Ascending aorta (tissue), 2 donors: ENCODE measurements around the gene HMCN2. TPM values are rescaled to one million over a fixed set of nuclear protein-coding genes. Genes with fewer than 3 reads are reported as not detected.

Source experiments
- DNase-seq, 2 donors: peaks; one replicate each; pipeline ENCODE4 v3.0.0-alpha.2; 2019; ENCODE audit warnings: low spot score in 2 of 2
- H3K27ac ChIP-seq, 2 donors: fragments of 200-600 bp; sonication (generic); one replicate each; pipeline ENCODE4 v1.5.1; 2016 to 2017; ENCODE audit warnings: mild to moderate bottlenecking in 1 of 2
- H3K27me3 ChIP-seq: fragments of 200-600 bp; sonication (generic); one replicate; pipeline ENCODE4 v1.5.1; 2017
- H3K36me3 ChIP-seq, 2 donors: fragments of 200-600 bp; sonication (generic); one replicate each; pipeline ENCODE4 v1.5.1; 2016
- H3K4me1 ChIP-seq, 2 donors: fragments of 200-600 bp; sonication (generic); one replicate each; pipeline ENCODE4 v1.5.1; 2016 to 2017; ENCODE audit warnings: mild to moderate bottlenecking in 1 of 2
- H3K4me3 ChIP-seq, 2 donors: fragments of 200-600 bp; sonication (generic); one replicate each; pipeline ENCODE4 v1.5.1; 2016 to 2017; ENCODE audit warnings: mild to moderate bottlenecking in 1 of 2
- H3K9me3 ChIP-seq, 2 donors: fragments of 200-600 bp; sonication (generic); one replicate each; pipeline ENCODE4 v1.5.1; 2016
- intact Hi-C: fragments of 100-400 bp; cut with DNase I; formaldehyde crosslinking; loops from one replicate; pipeline ENCODE4 v1.15.1; 2023
- total RNA-seq: library from RNA; depleted of rRNA; stranded (reverse); fragments of >200 nt; gene quantifications from one replicate; pipeline ENCODE4 v1.1.0, GENCODE V29; 2016
- TF ChIP-seq, protein P1 (sequence below), 3 experiments: fragments of 200-600 bp in 2 of 3; fragments of 450-650 bp in 1 of 3; sonication (generic) in 2 of 3; IDR thresholded peaks; one replicate each; pipeline ENCODE4 v1.5.1; 2016 to 2019; ENCODE audit warnings: antibody characterized with exemption in 3 of 3, mild to moderate bottlenecking in 1 of 3, moderate library complexity in 1 of 3

HMCN2 gene
- total RNA-seq, 1 donor from 2014 or later, result 7.5 TPM

DNA sequence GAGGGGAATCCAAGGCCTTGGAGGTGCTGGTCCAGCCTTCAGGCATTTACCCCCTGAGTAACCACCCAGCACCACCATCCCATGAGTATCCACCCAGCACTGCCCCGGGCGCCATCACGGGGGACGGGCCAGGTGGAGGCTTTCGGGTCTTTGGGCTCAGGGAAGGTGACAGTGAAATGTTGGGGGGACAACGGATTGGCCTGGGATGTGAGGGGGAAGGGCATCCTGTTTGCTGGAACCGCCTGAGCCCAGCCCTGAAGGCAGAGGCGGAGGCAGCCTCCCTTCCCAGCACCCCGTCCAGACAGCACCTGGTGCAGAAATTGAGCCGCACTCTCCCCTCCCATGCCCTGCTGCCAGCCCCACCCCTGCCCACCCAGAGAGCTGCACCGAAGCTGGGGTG, 196.2 kb downstream of the HMCN2 start:
- Histone ChIP-seq H3K27ac (no peak overlapping the region), H3K4me1 (no peaks in the 10 kb centered on the region), H3K27me3 (no peaks in the 10 kb centered on the region), H3K4me3 (no peak overlapping the region), H3K36me3 (peaks cover 7 to 41% of the 10 kb centered on the region in 2 donors), H3K9me3 (no peaks in the 10 kb centered on the region)
- intact Hi-C loops, result loop anchor here (1.0 kb wide), 1 partner anchor 221 kb away; no protein-coding TSS in a partner anchor
- no peak for DNase-seq
- TF ChIP-seq, protein P1, sequence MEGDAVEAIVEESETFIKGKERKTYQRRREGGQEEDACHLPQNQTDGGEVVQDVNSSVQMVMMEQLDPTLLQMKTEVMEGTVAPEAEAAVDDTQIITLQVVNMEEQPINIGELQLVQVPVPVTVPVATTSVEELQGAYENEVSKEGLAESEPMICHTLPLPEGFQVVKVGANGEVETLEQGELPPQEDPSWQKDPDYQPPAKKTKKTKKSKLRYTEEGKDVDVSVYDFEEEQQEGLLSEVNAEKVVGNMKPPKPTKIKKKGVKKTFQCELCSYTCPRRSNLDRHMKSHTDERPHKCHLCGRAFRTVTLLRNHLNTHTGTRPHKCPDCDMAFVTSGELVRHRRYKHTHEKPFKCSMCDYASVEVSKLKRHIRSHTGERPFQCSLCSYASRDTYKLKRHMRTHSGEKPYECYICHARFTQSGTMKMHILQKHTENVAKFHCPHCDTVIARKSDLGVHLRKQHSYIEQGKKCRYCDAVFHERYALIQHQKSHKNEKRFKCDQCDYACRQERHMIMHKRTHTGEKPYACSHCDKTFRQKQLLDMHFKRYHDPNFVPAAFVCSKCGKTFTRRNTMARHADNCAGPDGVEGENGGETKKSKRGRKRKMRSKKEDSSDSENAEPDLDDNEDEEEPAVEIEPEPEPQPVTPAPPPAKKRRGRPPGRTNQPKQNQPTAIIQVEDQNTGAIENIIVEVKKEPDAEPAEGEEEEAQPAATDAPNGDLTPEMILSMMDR (IDR thresholded peaks at IDR 0.05), result no peak

DNA sequence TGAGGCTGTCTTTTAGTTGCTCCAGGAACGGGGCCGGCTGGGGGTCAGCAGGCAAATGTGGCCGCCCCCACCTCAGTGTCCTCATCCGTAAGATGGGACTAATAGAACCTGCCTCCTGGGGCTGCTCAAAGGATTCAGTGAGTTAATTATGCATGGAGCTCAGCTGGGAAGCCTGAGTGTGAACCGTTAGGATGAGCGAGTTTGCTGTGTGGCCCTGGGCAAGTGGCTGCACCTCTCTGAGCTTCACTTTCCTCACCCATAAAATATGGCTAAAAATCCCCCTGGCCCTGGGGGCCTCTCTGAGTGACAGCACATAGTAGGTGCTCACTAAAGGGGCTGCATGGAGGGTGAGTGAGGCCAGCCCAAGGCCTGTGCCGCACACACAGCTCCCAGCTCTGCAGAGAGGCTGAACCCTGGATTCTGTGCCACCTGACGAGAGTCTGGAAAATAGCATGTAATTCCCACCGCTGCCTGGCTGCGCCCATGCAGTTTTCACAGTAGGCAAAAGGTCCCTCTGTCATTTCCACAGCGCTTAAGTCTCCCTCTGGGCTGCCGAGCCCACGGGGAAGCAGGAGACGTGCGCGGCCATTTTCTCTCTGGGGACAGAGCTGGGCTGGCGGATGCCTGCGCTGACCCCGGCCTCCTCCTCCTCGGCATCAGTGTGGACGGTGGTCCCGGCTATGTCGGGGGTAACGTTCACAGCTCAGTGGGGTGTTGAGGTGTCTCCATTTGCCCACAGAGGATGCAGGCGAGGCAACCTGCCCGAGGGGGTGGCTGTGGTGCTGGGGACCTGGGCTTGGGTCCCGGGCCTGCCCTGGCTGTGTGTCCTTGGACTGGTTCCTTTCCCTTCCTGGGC, 197.4 kb downstream of the HMCN2 start:
- Histone ChIP-seq H3K4me1 (no peaks in the 10 kb centered on the region), H3K27ac (no peak overlapping the region), H3K4me3 (no peak overlapping the region), H3K27me3 (no peaks in the 10 kb centered on the region), H3K9me3 (no peaks in the 10 kb centered on the region), H3K36me3 (peaks cover 7 to 47% of the 10 kb centered on the region in 2 donors)
- TF ChIP-seq, protein P1 (IDR thresholded peaks at IDR 0.05), result no peak
- intact Hi-C loops, result no loop called here
- DNase-seq, result no peak

DNA sequence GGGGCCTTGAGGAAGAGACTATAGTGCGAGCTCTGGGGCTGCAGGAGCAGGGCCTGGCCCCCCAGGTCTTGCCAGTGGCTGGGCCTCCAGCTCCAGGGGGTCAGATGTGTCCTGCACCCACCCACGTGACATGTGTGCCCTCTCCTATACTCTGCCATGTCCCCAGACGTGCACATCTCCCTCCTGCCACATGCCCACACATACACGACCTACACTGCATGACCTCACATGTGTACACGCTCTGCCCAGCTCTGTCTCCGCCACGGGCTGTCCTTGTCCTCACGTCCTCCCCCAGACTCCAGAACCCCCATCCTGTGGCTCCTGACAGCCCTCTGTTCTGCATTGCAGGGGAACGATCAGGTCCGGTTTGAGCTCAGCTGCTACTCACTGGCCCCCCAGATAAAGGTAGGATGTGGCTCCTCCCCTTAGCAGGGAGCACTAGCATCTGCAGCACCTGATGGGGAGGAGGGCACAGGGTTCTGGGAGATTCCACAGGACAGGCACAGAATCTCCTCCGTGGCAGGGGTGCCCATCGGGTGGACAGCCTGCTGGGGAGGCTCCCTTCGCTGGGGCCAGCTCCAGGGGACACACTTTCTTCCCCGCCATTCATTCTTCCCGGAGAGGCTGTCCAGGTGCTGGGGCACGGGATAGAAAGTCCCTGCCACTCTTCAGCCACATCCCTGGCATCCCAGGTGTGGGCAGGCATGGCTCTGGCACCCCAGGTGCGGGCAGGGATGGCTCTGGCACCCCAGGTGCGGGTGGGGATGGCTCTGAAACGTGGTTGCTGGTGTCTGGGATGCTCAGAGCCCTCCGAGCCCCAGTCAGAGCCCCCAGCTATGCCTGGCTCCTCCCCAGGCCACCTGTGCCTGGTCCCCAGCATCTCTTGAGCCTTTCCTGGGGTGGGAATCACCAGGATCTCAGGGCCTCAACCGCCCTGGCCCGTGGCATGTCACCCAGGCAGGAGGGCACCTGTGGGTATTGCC, 198.5 kb downstream of the HMCN2 start:
- no peak overlapping the region for H3K4me3 ChIP-seq
- TF ChIP-seq, protein P1 (IDR thresholded peaks at IDR 0.05), result no peak
- no peaks in the 10 kb centered on the region for H3K4me1 ChIP-seq
- no peak overlapping the region for H3K27ac ChIP-seq
- no peaks in the 10 kb centered on the region for H3K9me3 ChIP-seq
- peaks cover 7 to 39% of the 10 kb centered on the region in 2 donors for H3K36me3 ChIP-seq
- intact Hi-C loops, result no loop called here
- no peaks in the 10 kb centered on the region for H3K27me3 ChIP-seq
- DNase-seq, result no peak

DNA sequence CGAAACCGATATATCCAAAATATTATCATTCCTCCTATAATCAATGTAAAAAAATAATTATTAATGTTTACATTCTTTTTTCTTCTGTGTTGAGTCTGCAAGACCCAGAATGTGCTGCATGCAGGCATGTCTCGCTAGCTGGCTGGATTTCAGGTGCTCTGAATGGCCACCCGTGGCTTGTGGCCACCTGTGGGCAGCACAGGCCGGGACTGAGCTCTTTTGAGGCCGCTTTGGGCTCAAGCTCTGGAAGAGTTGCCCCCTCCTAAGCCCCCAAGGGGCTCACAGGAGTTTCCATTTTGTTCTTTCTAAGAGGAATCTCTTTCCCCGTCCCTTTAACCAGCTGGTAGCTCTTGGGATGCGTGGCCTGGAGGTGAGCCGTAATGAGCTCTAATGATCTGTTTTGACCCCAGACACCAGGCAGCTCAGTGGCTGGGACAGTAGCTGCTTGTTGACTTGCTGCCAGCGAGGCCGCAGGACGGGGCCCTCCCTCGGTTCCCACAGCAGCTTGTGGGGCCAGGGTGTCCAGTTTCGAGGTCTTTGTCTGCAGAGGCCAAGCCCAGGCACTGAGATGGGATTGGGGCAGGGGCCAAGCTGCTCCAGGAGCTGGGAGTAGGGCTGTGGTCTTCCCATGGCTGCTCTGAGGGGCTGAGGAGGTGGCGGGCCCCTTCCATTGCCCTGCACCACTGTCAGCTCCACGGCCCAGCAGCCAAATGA, 200.0 kb downstream of the HMCN2 start:
- H3K9me3 ChIP-seq, result no peaks in the 10 kb centered on the region
- H3K4me3 ChIP-seq, result no peak overlapping the region
- peaks cover 9 to 38% of the 10 kb centered on the region in 2 donors for H3K36me3 ChIP-seq
- H3K27me3 ChIP-seq, result no peaks in the 10 kb centered on the region
- H3K4me1 ChIP-seq, result no peaks in the 10 kb centered on the region
- TF ChIP-seq, protein P1 (IDR thresholded peaks at IDR 0.05), result no peak
- no peak overlapping the region for H3K27ac ChIP-seq
- intact Hi-C loops, result no loop called here
- no peak for DNase-seq

DNA sequence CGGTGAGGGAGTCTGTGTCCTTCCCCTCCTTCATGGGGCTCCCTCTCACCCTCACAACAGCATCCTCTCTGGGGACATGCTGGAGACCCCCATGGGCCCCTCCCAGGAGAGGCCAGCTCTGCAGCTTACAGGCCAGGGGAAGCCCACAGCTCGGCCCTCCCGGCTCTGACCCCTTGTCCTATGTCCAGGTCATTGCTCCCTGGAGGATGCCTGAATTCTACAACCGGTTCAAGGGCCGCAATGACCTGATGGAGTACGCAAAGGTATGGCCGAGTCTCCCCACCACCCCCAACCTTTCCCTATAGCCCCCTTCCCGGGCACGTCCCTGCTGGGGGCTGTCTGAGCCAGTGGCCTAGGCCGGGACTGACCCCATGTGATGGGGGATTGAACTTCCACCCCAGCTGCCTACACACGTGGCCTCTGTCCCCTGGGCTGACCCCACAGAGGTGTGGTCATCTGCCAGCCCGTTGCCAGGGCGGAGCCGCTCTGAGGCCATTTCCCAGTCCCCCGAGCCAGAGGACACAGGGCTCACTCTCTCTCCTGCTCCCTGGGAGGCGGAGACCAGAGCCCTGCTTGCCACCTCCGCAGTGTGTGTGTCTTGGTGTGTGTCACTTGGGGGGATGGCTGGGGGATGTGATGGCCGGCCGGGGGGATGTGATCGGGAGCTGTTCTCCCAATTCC, 201.1 kb downstream of the HMCN2 start:
- intact Hi-C loops, result no loop called here
- no peak for DNase-seq
- Histone ChIP-seq H3K9me3 (no peaks in the 10 kb centered on the region), H3K27me3 (no peaks in the 10 kb centered on the region), H3K36me3 (peaks cover 13 to 44% of the 10 kb centered on the region in 2 donors), H3K4me3 (no peak overlapping the region), H3K4me1 (no peaks in the 10 kb centered on the region), H3K27ac (no peak overlapping the region)
- TF ChIP-seq, protein P1 (IDR thresholded peaks at IDR 0.05), result no peak
